Activated CD4-positive, alpha-beta memory T cell treated with anti-CD3 and anti-CD28 coated beads for 36 hours (primary cell): ENCODE results near the gene WDR47. TPM values are rescaled to one million over a fixed set of nuclear protein-coding genes. Genes with fewer than 3 reads are reported as not detected.

Source experiments
- total RNA-seq, 2 experiments: library from RNA; stranded (reverse); gene quantifications; one replicate each; pipeline ENCODE4 v1.2.3, GENCODE V29; 2021

WDR47 gene
- total RNA-seq, 2 experiments from 2014 or later, result 10.1 to 11.4 TPM

Other genes with a start within 250 kb of the WDR47 start
- gene AKNAD1, start 185.0 kb downstream of the WDR47 start, total RNA-seq, result not detected
- 10 to 100 TPM; 17.1 to 21.9 TPM for gene GPSM2, start 165.1 kb downstream of the WDR47 start, total RNA-seq
- 10 to 100 TPM; 17.1 to 18.6 TPM for gene CLCC1, start 78.6 kb downstream of the WDR47 start, total RNA-seq
- 10 to 100 TPM; 28.4 to 29.0 TPM for gene TAF13, start 33.9 kb upstream of the WDR47 start, total RNA-seq
- gene TMEM167B, start 48.7 kb upstream of the WDR47 start, total RNA-seq, result 10 to 100 TPM; 31.9 to 32.6 TPM
- gene ELAPOR1, start 72.0 kb upstream of the WDR47 start, total RNA-seq, result 10 to 100 TPM in 1 of 2 experiments, 1 to 10 TPM in 1; 9.1 to 11.5 TPM
- gene SARS1, start 171.8 kb upstream of the WDR47 start, total RNA-seq, result 100 to 1,000 TPM; 245 to 251 TPM
- 1 to 10 TPM; 1.0 to 1.3 TPM for gene CELSR2, start 207.4 kb upstream of the WDR47 start, total RNA-seq
- gene PSRC1, start 241.0 kb upstream of the WDR47 start, total RNA-seq, result 10 to 100 TPM; 14.9 to 16.3 TPM